Measurements from ENCODE around the gene CDKN2C.
"Not testable (repeated sequence)": the region's sequence is repeated elsewhere in the genome, so short reads cannot be mapped to it uniquely, and the experiment has no call there.

The CDKN2C gene

GRCh38 chr1:50930965-50931737 is 38.9 kb upstream of the CDKN2C start:
- H3K4me3 ChIP-seq (replicated peaks; ENCODE audit: low read depth, low read length): no peak overlapping the region
- no peak for DNase-seq (ENCODE audit: extremely low read depth, low read depth)

DNA sequence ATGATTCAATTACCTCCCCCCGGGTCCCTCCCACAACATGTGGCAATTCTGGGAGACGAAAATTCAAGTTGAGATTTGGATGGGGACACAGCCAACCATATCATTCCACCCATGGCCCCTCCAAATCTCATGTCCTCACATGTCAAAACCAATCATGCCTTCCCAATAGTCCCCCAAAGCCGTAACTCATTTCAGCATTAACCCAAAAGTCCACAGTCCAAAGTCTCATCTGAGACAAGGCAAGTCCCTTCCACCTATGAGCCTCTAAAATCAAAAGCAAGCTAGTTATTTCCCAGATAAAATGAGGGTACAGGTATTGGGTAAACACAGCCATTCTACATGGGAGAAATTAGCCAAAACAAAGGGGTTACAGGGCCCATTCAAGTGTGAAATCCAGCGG is 38.0 kb upstream of the CDKN2C start:
- not testable (repeated sequence) for DNase-seq (ENCODE audit: extremely low read depth, low read depth); H3K4me3 ChIP-seq (replicated peaks; ENCODE audit: low read depth, low read length)

More at GRCh38 chr1:50930965-50931737, 38.9 kb upstream of the CDKN2C start:
- TF ChIP-seq, protein P1, sequence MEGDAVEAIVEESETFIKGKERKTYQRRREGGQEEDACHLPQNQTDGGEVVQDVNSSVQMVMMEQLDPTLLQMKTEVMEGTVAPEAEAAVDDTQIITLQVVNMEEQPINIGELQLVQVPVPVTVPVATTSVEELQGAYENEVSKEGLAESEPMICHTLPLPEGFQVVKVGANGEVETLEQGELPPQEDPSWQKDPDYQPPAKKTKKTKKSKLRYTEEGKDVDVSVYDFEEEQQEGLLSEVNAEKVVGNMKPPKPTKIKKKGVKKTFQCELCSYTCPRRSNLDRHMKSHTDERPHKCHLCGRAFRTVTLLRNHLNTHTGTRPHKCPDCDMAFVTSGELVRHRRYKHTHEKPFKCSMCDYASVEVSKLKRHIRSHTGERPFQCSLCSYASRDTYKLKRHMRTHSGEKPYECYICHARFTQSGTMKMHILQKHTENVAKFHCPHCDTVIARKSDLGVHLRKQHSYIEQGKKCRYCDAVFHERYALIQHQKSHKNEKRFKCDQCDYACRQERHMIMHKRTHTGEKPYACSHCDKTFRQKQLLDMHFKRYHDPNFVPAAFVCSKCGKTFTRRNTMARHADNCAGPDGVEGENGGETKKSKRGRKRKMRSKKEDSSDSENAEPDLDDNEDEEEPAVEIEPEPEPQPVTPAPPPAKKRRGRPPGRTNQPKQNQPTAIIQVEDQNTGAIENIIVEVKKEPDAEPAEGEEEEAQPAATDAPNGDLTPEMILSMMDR (IDR thresholded peaks at IDR 0.05; ENCODE audit: low read depth, low read length, missing control alignments): no peak

DNA sequence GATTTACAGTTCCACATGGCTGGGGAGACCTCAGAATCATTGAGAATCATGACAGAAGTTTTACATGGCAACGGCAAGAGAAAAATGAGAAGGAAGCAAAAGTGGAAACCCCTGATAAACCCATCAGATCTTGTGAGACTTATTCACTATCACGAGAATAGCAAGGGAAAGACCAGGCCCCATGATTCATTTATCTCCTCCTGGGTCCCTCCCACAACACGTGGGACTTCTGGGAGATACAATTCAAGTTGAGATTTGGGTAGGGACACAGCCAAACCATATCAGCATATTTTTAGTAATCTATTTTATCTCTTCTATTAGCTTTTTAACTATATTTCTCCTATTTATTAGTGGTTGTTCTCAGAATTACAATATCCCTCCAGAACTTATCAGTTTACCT is 36.3 kb upstream of the CDKN2C start:
- not testable (repeated sequence) for DNase-seq (ENCODE audit: extremely low read depth, low read depth); H3K4me3 ChIP-seq (replicated peaks; ENCODE audit: low read depth, low read length)

- no peak overlapping the region for H3K4me3 ChIP-seq (replicated peaks; ENCODE audit: low read depth, low read length)
- TF ChIP-seq, protein P1 (IDR thresholded peaks at IDR 0.05; ENCODE audit: low read depth, low read length, missing control alignments): no peak
- DNase-seq (ENCODE audit: extremely low read depth, low read depth): no peak
These were observed 35.2 kb upstream of the CDKN2C start for GRCh38 chr1:50934838-50935237.

DNA sequence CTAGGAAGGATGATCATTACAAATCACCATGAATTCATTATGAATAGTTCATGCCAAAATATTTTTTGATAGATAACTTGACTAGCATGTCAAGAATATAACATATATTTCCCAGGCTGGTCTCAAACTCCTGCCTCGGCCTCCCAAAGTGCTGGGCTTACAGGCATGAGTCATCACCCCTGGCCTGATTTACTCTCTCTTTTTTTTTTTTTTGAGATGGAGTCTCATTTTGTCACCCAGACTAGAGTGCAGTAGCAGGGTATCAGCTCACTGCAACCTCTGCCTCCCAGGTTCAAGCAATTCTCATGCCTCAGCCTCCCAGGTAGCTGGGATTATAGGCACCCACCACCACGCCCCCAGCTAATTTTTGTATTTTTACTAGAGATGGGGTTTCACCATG is 34.8 kb upstream of the CDKN2C start:
- DNase-seq (ENCODE audit: extremely low read depth, low read depth); H3K4me3 ChIP-seq (replicated peaks; ENCODE audit: low read depth, low read length): not testable (repeated sequence)

GRCh38 chr1:50936321-50936720 is 33.7 kb upstream of the CDKN2C start:
- TF ChIP-seq, protein P1 (IDR thresholded peaks at IDR 0.05; ENCODE audit: low read depth, low read length, missing control alignments): no peak
- DNase-seq (ENCODE audit: extremely low read depth, low read depth): no peak
- no peak overlapping the region for H3K4me3 ChIP-seq (replicated peaks; ENCODE audit: low read depth, low read length)

GRCh38 chr1:50940291-50940690 is 29.8 kb upstream of the CDKN2C start:
- DNase-seq (ENCODE audit: extremely low read depth, low read depth): no peak
- no peak overlapping the region for H3K4me3 ChIP-seq (replicated peaks; ENCODE audit: low read depth, low read length)
- TF ChIP-seq, protein P1 (IDR thresholded peaks at IDR 0.05; ENCODE audit: low read depth, low read length, missing control alignments): no peak

GRCh38 chr1:50942334-50942733 is 27.7 kb upstream of the CDKN2C start:
- no peak for DNase-seq (ENCODE audit: extremely low read depth, low read depth)
- no peak overlapping the region for H3K4me3 ChIP-seq (replicated peaks; ENCODE audit: low read depth, low read length)
- TF ChIP-seq, protein P1 (IDR thresholded peaks at IDR 0.05; ENCODE audit: low read depth, low read length, missing control alignments): no peak

Data from HFF-Myc (cell line).